Progenitor cell of endocrine pancreas (in vitro differentiated cells): ENCODE results near the gene FAM98A. TPM values are rescaled to one million over a fixed set of nuclear protein-coding genes. Genes with fewer than 3 reads are reported as not detected.

Source experiments
- DNase-seq: peaks from one replicate; pipeline ENCODE4 v3.0.0; 2021; ENCODE audit warnings: low spot score; ENCODE audit not compliant: unreplicated experiment
- H3K27ac Mint-ChIP-seq: 2 replicates; pipeline ENCODE4 v1.8.0; 2021; ENCODE audit warnings: mild to moderate bottlenecking, moderate library complexity, mixed read lengths
- H3K27me3 Mint-ChIP-seq: 2 replicates; pipeline ENCODE4 v1.8.0; 2021; ENCODE audit warnings: mixed read lengths
- H3K36me3 Mint-ChIP-seq: 2 replicates; pipeline ENCODE4 v1.8.0; 2022; ENCODE audit warnings: mixed read lengths; ENCODE audit not compliant: insufficient read depth
- H3K4me1 Mint-ChIP-seq: 2 replicates; pipeline ENCODE4 v1.8.0; 2021; ENCODE audit warnings: low read depth, mixed read lengths
- H3K4me3 Mint-ChIP-seq: 2 replicates; pipeline ENCODE4 v1.8.0; 2021; ENCODE audit warnings: low read depth, mild to moderate bottlenecking, moderate library complexity, mixed read lengths
- H3K9me3 Mint-ChIP-seq: 2 replicates; pipeline ENCODE4 v1.8.0; 2021; ENCODE audit warnings: low read depth, mixed read lengths
- CTCF ChIP-seq: fragments of 200-600 bp; sonication (generic); IDR thresholded peaks from one replicate; pipeline ENCODE4 v1.5.0; 2021; ENCODE audit warnings: antibody characterized with exemption, mild to moderate bottlenecking; ENCODE audit not compliant: unreplicated experiment
- total RNA-seq: library from RNA; stranded (reverse); gene quantifications from 2 replicates; pipeline ENCODE4 v1.2.1, GENCODE V29; 2021

FAM98A gene
- total RNA-seq, 1 donor from 2014 or later = 30.6 TPM

- Mint-ChIP-seq H3K4me3 (no peak overlapping the region), H3K27ac (no peak overlapping the region), H3K27me3 (no peaks in the 10 kb centered on the region), H3K36me3 (no peaks in the 10 kb centered on the region), H3K4me1 (no peaks in the 10 kb centered on the region), H3K9me3 (peaks cover 4% of the 10 kb centered on the region)
- no peak for TF ChIP-seq CTCF
- DNase-seq = no peak
Observed at GRCh38 chr2:33606622-33607021, 7.5 kb upstream of the FAM98A start.

GRCh38 chr2:33606100-33606499 lies 7.0 kb upstream of the FAM98A start:
- DNase-seq = no peak
- no peak for TF ChIP-seq CTCF
- Mint-ChIP-seq H3K9me3 (no peaks in the 10 kb centered on the region), H3K27ac (no peak overlapping the region), H3K36me3 (no peaks in the 10 kb centered on the region), H3K4me3 (no peak overlapping the region), H3K27me3 (no peaks in the 10 kb centered on the region), H3K4me1 (no peaks in the 10 kb centered on the region)

- Mint-ChIP-seq H3K27ac (no peak overlapping the region), H3K4me1 (no peaks in the 10 kb centered on the region), H3K27me3 (no peaks in the 10 kb centered on the region), H3K9me3 (no peaks in the 10 kb centered on the region), H3K4me3 (no peak overlapping the region), H3K36me3 (no peaks in the 10 kb centered on the region)
- no peak for TF ChIP-seq CTCF
- no peak for DNase-seq
Observed at GRCh38 chr2:33605056-33605455, 6.0 kb upstream of the FAM98A start.

- Mint-ChIP-seq H3K27ac (no peak overlapping the region), H3K4me1 (peaks cover 5% of the 10 kb centered on the region), H3K4me3 (no peak overlapping the region), H3K9me3 (no peaks in the 10 kb centered on the region), H3K27me3 (no peaks in the 10 kb centered on the region), H3K36me3 (no peaks in the 10 kb centered on the region)
- DNase-seq = no peak
- no peak for TF ChIP-seq CTCF
Observed at GRCh38 chr2:33603416-33603815, 4.3 kb upstream of the FAM98A start.

- H3K36me3 Mint-ChIP-seq = no peaks in the 10 kb centered on the region
- H3K27ac Mint-ChIP-seq = no peak overlapping the region
- no peak overlapping the region for H3K4me3 Mint-ChIP-seq
- TF ChIP-seq CTCF = no peak
- no peaks in the 10 kb centered on the region for H3K27me3 Mint-ChIP-seq
- no peak for DNase-seq
- H3K9me3 Mint-ChIP-seq = no peaks in the 10 kb centered on the region
- peaks cover 10% of the 10 kb centered on the region for H3K4me1 Mint-ChIP-seq
Observed at GRCh38 chr2:33602201-33602830, 3.2 kb upstream of the FAM98A start.
